GM19463 (cell line): ENCODE data around the gene GADL1.

ENCODE experiments used
- ATAC-seq: cut with Tn5 transposase; IDR thresholded peaks from one replicate; pipeline ENCODE4 v1.9.1; 2021; ENCODE audit warnings: mild to moderate bottlenecking, moderate library complexity; ENCODE audit not compliant: unreplicated experiment

The GADL1 gene

GRCh38 chr3:30813734-30814133 lies 80.7 kb downstream of the GADL1 start:
- ATAC-seq: no peak

GRCh38 chr3:30811151-30811795 lies 83.2 kb downstream of the GADL1 start:
- no peak for ATAC-seq

GRCh38 chr3:30810625-30811024 lies 83.8 kb downstream of the GADL1 start:
- ATAC-seq: no peak

- ATAC-seq: no peak
These were observed 88.8 kb downstream of the GADL1 start for GRCh38 chr3:30805695-30806094.

GRCh38 chr3:30804984-30805383 lies 89.5 kb downstream of the GADL1 start:
- no peak for ATAC-seq

GRCh38 chr3:30795176-30795575 lies 99.3 kb downstream of the GADL1 start:
- no peak for ATAC-seq

GRCh38 chr3:30793740-30794139 lies 100.7 kb downstream of the GADL1 start:
- no peak for ATAC-seq

GRCh38 chr3:30790150-30790549 lies 104.3 kb downstream of the GADL1 start:
- no peak for ATAC-seq

GRCh38 chr3:30786365-30786764 lies 108.1 kb downstream of the GADL1 start:
- ATAC-seq: no peak

- no peak for ATAC-seq
These were observed 114.7 kb downstream of the GADL1 start for GRCh38 chr3:30779686-30780287.

- ATAC-seq: no peak
These were observed 115.5 kb downstream of the GADL1 start for GRCh38 chr3:30778933-30779332.

GRCh38 chr3:30777426-30778113 lies 116.9 kb downstream of the GADL1 start:
- no peak for ATAC-seq

- ATAC-seq: no peak
These were observed 118.2 kb downstream of the GADL1 start for GRCh38 chr3:30776186-30776815.

GRCh38 chr3:30775040-30775439 lies 119.4 kb downstream of the GADL1 start:
- ATAC-seq: no peak

GRCh38 chr3:30774062-30774461 lies 120.4 kb downstream of the GADL1 start:
- no peak for ATAC-seq

GRCh38 chr3:30770387-30770786 lies 124.1 kb downstream of the GADL1 start:
- ATAC-seq: no peak

GRCh38 chr3:30768703-30769550 lies 125.5 kb downstream of the GADL1 start:
- peak; percentile 60 for ATAC-seq

GRCh38 chr3:30768046-30768445 lies 126.4 kb downstream of the GADL1 start:
- no peak for ATAC-seq

GRCh38 chr3:30766522-30766921 lies 127.9 kb downstream of the GADL1 start:
- no peak for ATAC-seq

- no peak for ATAC-seq
These were observed 129.6 kb downstream of the GADL1 start for GRCh38 chr3:30764891-30765290.

GRCh38 chr3:30764281-30764680 lies 130.2 kb downstream of the GADL1 start:
- no peak for ATAC-seq
